Measurements from ENCODE around the gene CPE.

Gene CPE

GRCh38 chr4:165539801-165540200 is 161.0 kb downstream of the CPE start:
- DNase-seq (ENCODE audit: low read depth in 1 of 2, low spot score in 1 of 2) = no peak
- Histone ChIP-seq H3K27ac (replicated peaks) (no peak overlapping the region), H3K4me3 (replicated peaks; ENCODE audit: insufficient read depth, low read length) (no peak overlapping the region), H3K27me3 (ENCODE audit: insufficient read depth, poor library complexity, severe bottlenecking) (no peaks in the 10 kb centered on the region)
- TF ChIP-seq POLR2AphosphoS5 (IDR thresholded peaks at IDR 0.05; ENCODE audit: low read depth) (no peak), SPI1 (IDR thresholded peaks at IDR 0.05; ENCODE audit: borderline replicate concordance, low read depth) (no peak), CTCF (IDR thresholded peaks at IDR 0.05; ENCODE audit: insufficient read depth, low read length) (no peak), REST (IDR thresholded peaks at IDR 0.05; ENCODE audit: insufficient replicate concordance, low read depth) (no peak), GABPA (IDR thresholded peaks at IDR 0.05; ENCODE audit: low read depth) (no peak)

GRCh38 chr4:165540206-165540830 is 161.5 kb downstream of the CPE start:
- Histone ChIP-seq H3K27me3 (ENCODE audit: insufficient read depth, poor library complexity, severe bottlenecking) (no peaks in the 10 kb centered on the region), H3K27ac (replicated peaks) (no peak overlapping the region), H3K4me3 (replicated peaks; ENCODE audit: insufficient read depth, low read length) (no peak overlapping the region)
- no peak for TF ChIP-seq REST (IDR thresholded peaks at IDR 0.05; ENCODE audit: insufficient replicate concordance, low read depth)
- no peak for DNase-seq (ENCODE audit: low read depth in 1 of 2, low spot score in 1 of 2)

- TF ChIP-seq GABPA (IDR thresholded peaks at IDR 0.05; ENCODE audit: low read depth) (no peak), SPI1 (IDR thresholded peaks at IDR 0.05; ENCODE audit: borderline replicate concordance, low read depth) (no peak), CTCF (IDR thresholded peaks at IDR 0.05; ENCODE audit: insufficient read depth, low read length) (no peak), REST (IDR thresholded peaks at IDR 0.05; ENCODE audit: insufficient replicate concordance, low read depth) (no peak), POLR2AphosphoS5 (IDR thresholded peaks at IDR 0.05; ENCODE audit: low read depth) (no peak)
- Histone ChIP-seq H3K4me3 (replicated peaks; ENCODE audit: insufficient read depth, low read length) (no peak overlapping the region), H3K27me3 (ENCODE audit: insufficient read depth, poor library complexity, severe bottlenecking) (no peaks in the 10 kb centered on the region), H3K27ac (replicated peaks) (no peak overlapping the region)
- DNase-seq (ENCODE audit: low read depth in 1 of 2, low spot score in 1 of 2) = no peak
Measured at GRCh38 chr4:165541851-165542459, 163.1 kb downstream of the CPE start.

All from HL-60 (cell line).